H1 (cell line): ENCODE measurements around the gene ITGA4. TPM values are rescaled to one million over a fixed set of nuclear protein-coding genes. Genes with fewer than 3 reads are reported as not detected.

Source experiments
- polyA plus RNA-seq, 7 experiments: library from polyadenylated mRNA; depleted of rRNA in 3 of 7; stranded (reverse) in 5 of 7; unstranded in 2 of 7; fragments of >200 nt in 5 of 7; fragments of 200-250 nt in 2 of 7; gene quantifications; 1 replicate in 5 of 7; 2 replicates in 1 of 7; 4 replicates in 1 of 7; pipeline versions ENCODE4 v1.2.1 to v1.2.3, GENCODE V29; 2011 to 2013; ENCODE audit warnings: missing spikeins in 2 of 7, mixed read lengths in 2 of 7
- total RNA-seq: library from RNA; stranded (reverse); fragmentation: NEBNext Ultra II Directional; extraction: Animal tissue kit (Norgen Biotek cat#: 25700); gene quantifications from 2 replicates; pipeline ENCODE4 v1.2.1, GENCODE V29; 2021
- TF ChIP-seq, protein P1 (sequence below): IDR thresholded peaks from 2 replicates; pipeline ENCODE4 v1.6.1; 2011; ENCODE audit warnings: low read depth, mild to moderate bottlenecking, low read length; ENCODE audit not compliant: insufficient read depth

Gene ITGA4
- total and polyA plus RNA-seq, 2 of the 8 experiments (the other 6 are each of a cell fraction or from before 2014, with no cell fraction given) = 0.60 to 2.1 TPM

GRCh38 chr2:181576431-181576830 is 119.2 kb downstream of the ITGA4 start (continued):
- TF ChIP-seq, protein P1, sequence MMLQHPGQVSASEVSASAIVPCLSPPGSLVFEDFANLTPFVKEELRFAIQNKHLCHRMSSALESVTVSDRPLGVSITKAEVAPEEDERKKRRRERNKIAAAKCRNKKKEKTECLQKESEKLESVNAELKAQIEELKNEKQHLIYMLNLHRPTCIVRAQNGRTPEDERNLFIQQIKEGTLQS = no peak
